GM23248 (cell line): ENCODE results near the gene SLC37A1.

Experiments used
- EZH2 ChIP-seq: fragments of 200-600 bp; sonication (generic); IDR thresholded peaks from 2 replicates; pipeline ENCODE4 v1.6.1; 2018; ENCODE audit warnings: antibody characterized with exemption, mild to moderate bottlenecking; ENCODE audit not compliant: insufficient read depth, poor library complexity, severe bottlenecking
- EZH2phosphoT487 ChIP-seq: fragments of 200-600 bp; sonication (generic); IDR thresholded peaks from 2 replicates; pipeline ENCODE4 v1.6.1; 2018; ENCODE audit warnings: antibody characterized with exemption, moderate library complexity, mild to moderate bottlenecking, low read depth; ENCODE audit not compliant: insufficient read depth

DNA sequence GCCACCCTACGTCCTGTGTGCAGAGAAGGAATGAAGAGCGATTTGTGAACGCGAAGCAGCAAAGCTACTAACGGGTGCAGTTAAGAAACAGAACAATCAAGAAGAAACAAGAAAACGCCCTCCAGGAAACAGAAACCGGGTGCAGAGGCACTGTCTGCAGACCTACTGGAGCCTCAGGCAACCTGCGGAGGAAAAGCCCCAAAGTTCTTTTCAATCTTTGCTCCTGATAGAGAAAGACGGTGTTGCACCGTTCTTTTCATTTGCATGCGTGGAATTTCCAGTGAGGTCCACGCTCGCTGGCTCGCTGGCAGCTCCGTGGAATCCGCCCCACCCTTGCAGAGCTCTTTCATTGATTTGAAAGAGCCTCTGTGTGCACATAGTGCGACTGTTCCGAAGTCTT is 102.8 kb downstream of the SLC37A1 start:
- TF ChIP-seq EZH2phosphoT487: no peak
- TF ChIP-seq EZH2: no peak
